Stimulated activated CD8-positive, alpha-beta memory T cell treated with anti-CD3 and anti-CD28 coated beads, Interleukin-15, amount 100 ng/mL, for 1 hour (primary cell): ENCODE measurements around the gene NOTCH1.

Experiments used
- DNase-seq: peaks from one replicate; pipeline ENCODE4 v3.0.0-alpha.2; 2020; ENCODE audit warnings: low read depth

The NOTCH1 gene

DNA sequence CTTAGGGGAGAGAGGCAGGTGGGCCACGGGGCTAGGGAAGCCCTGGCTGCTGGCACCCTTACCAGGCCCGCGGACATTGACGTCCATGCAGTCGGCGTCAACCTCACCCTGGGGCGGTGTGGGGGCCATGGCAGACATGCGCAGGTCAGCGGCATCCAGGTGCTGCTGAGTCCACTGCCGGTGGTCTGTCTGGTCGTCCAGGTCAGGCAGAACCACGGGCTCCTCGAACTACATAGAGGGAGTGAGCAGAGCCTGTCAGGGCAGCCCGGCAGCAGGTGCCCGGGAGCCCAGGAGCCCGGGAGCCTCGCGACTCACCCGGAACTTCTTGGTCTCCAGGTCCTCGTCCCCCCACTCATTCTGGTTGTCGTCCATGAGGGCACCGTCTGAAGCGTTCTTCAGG lies 44.2 kb downstream of the NOTCH1 start:
- no peak for DNase-seq

DNA sequence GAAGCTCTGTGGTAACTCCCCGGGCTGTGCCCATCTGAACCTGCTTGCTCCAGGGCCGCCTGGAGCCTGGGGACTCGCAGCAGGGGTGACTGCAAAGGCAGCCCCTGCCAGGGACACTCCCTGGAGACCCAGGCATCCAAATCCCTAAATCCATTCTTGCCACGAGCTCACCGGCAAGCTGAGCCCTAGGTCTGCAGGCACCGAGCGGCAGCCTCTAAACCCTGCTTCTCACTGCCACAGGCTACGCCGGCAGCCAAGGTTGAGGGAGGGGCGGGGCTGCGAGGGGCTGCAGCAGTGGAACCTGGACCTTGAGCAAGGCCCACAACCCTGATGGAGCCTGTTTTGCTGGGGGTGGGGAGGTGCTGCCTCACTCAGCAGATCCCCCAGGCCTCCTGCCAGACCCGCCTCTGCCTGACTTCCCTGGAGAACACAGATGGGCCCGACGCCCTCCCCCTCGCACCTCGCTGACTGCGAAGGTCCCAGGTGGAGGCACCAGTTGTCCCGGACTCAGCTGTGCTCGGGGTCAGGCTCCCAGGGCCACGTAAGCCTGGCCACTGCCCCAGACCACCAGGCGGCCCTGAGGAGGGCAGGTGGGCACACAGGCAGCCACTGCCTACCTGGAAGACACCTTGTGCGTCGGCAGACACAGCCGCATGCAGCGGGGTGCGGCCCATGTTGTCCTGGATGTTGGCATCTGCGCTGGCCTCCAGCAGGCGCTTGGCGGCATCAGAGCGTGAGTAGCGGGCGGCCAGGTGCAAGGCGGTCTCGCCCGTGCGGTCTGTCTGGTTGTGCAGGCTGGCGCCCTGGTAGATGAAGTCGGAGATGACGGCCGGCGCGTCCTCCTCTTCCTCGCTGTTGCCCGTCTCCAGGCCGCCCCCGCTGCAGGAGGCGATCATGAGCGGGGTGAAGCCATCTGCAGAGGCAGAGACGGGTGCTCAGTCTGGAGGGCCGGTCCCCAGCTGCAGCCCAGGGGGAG lies 45.6 kb downstream of the NOTCH1 start:
- no peak for DNase-seq

DNA sequence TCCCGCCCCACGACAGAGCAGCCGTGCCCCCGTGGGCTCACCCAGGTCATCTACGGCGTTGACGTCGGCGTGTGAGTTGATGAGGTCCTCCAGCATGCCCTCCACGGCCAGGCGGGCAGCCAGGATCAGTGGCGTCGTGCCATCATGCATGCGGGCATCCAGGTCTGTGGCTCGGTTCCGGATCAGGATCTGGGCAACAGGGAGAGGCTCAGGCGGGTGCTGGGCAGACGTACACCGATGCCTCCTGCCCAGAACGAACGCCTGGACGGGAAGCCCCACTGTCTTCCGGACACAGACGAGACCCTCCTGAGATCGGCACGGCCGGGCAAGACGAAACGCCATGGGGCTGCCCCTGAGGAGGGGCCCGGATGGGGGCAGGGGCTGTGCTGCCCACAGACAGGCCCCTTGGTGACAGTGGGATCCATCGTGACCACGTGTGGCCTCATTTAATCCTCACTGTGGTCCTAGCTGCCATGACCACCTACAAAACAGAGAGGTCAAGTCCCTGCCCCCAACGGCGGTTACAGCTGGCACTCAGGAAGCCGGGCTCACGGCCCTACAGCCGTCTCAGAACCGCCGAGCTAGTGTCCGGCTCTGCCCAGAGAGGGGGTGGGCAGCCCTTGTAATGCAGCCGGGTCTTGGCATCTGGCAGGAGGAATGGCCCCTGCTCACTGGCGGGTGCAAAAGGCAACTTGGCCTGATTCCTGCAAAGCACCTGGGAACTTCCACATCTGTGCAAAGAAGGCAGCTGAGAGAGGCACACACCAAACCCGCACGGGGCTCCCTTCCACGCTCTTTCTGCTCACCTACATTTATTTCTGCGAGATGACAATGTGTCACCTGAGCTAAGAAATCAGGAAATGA lies 46.5 kb downstream of the NOTCH1 start:
- DNase-seq = no peak

DNA sequence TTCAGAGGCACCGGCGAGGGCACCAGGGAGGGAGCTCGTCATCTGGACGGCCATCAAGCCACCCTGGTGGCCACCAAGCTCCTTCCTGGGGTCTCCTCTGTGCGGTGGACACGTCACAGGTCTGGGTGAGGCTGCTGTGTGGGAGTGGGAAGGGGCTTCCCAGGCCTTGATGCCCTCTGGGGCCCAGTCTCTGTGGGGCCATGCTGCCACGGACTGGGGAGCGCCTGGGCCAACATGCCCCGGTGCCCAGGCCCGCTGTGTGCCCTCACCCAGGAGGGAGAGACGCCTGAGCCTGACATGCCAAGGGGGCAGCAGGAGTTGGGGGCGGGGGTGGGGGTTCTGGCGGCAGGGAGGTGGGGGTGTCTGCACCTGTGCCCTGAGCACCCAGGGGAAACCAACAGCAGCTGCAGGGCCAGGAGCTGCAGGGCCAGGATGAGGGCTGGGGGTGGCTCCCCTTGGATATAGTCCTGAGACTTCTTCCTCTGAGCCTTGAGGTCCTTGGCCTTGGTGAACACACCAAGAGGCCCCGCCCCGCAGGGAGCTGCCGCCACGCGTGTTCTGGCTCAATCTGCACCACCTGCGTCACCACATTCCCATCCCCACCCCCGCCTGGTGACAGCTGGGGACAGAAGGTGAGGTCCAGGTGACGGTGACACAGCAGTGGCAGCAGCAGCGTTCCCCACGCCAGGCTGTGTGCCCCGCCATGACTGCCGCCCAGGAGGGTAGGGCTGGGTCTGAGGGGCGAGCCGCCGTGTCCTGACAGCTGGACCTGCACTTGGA lies 47.7 kb downstream of the NOTCH1 start:
- DNase-seq = no peak

DNA sequence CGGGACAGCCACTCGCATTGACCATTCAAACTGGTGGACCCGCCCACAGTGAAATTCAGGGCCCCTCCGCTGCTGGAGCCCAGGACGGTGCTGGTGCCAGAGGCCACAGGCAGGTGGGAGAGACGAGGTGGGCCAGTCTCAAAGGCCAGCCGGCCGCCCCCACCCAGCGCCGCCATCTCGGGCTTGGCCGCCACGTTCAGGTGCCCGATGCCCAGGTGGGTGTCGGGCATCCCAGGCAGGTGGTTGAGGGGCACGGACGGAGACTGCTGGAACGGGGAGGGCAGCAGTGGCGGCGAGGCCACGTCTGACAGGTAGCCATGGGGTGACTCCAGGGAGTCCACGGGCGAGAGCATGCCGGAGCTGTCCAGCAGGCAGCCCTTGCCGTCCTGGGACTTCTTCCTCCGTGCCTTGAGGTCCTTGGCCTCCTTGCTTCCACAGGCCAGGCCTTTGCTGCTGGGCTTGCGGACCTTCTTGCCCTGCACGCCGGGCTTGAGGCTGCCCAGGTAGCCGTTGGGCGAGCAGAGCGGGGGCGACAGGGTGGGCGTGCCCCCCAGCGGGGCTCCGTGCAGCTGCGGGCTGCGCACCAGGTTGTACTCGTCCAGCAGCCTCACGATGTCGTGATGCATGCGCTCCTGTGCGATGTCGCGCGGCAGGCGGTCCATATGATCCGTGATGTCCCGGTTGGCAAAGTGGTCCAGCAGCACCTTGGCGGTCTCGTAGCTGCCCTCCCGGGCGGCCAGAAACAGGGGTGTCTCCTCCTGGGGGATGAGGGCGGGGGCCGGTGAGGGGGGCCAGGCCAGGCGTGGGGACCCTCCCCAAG lies 48.8 kb downstream of the NOTCH1 start:
- DNase-seq = no peak

DNA sequence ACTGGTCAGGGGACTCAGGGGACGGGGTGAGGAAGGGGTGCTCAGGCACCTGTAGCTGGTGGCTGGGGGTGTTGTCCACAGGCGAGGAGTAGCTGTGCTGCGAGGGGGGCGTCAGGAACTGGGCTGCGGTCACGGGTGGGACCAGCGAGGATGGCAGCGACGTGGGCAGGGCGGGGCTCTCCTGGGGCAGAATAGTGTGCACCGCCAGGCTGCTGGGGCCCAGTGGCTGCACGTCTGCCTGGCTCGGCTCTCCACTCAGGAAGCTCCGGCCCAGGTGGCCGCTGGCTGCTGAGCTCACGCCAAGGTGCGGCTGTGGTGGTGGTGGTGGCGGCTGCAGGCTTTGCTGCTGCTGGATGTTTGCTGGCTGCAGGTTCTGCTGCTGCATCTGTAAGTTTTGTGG lies 49.7 kb downstream of the NOTCH1 start:
- DNase-seq = no peak

DNA sequence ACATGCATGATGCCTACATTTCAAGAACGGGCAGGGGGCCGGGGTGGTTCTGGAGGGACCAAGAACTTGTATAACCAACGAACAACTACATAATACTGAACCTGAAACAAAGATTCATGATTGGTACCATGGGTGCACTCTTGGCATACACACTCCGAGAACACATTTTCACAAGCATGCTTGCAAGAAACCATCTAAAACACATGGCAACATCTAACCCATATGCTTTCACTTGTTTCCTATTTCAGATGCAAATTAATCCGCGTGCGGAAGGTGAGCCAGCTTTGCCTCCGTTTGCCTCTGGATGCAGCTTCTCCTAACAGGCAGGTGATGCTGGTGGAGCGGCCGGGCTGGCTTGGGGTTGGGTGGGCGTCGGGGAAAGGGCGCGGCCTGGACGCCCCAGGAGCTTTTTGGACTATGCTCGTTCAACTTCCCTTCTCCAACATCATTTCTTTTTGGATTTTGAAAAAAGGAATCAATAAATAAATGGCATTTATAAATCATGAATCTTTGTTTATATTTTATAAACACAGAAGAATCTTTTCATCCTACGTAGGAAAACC lies 50.5 kb downstream of the NOTCH1 start:
- no peak for DNase-seq

DNA sequence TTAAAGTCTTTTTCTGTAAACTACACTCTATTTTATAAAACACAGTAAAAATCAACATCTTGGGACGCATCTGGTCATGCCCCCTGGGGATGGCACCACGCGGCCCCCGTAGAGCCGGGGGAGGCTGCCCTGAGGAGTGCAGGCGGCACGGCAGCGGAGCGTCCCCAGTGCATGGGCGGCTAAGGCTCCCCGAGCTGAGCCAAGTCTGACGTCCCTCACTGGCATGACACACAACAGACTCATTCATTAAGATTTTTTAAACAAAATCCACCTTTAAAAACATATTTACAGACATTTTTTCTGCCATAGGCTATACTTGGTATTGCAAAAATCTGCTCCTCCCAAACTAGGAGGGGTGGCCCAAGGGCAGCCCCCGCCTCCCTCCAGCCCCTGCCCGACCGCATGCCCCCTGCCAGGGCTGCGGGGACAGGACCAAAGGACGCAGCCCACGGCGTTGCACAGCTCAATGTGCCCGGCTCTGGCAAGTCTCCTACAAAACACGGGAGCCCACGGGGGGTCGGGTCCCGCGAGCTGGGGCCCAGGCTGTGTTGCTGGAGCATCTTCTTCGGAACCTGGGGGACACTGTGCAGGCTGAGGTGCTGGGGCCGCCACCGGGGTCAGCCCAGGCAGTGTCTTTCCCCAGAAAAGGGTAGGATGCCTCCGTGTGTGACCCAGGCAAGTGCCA lies 51.2 kb downstream of the NOTCH1 start:
- DNase-seq = no peak

DNA sequence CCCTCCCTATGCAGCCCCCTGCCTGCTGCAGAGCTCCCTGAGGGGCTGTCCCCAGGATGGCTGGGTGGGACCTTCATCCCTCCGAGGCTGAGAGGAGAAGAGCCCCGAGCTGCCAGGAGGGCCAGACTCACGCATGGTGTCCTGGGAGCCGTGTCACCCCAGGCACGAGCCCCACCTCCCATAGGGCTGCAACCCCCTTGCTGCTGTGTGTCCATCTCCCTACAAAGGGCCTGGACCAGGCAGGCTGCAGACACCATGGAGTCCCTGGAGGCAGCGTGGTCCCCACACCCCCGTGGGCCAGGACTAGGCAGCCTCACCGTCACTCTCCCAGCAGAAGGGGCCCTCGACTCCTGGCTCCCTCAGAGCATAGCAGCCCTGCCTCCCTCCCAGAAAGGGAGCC lies 51.8 kb downstream of the NOTCH1 start:
- DNase-seq = no peak

DNA sequence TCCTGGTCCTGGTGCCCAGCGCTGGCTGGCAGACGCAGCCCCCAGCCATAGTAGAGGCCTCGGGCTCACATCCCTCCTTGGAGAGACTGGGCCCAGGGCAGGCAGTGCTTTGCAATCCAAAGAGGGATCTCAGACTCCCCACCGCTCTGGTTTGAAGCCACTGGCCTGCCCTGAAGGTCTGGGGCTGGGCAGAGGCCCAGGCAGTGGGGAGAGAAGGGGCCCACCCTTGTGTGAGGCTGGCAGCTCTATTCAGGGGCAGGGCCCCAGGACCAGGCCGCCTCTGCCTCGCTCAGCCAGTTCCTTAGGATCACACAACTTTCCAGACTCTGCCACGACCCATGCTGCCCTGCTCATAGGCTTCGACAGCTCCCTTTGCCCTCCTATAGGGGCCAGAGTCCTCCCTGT lies 52.3 kb downstream of the NOTCH1 start:
- DNase-seq = no peak

DNA sequence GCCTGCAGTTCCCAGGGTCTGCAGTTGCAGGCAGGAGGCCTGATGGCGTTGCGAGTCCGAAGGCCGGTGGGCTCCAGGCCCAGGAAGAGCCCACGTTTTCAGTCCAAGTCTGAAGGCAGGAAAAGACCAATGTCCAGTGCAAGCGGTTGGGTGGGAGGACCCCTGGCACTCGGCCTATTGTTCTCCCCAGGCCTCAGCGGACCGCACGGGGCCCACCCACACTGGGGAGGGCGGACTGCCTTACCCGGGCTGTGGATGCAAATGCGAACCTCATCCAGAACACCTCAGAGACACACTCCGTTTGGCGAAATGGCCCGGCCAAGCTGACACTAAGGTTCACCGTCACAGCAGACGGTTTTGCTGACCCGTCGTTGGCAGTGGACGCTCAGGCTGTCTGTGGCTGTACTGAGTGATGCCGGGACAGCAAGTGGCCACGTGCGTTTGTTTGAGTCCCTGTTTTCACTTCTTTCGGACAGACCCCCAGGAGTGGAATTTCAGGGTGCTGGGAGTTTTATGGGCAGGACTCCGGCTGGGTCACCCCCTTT lies 52.8 kb downstream of the NOTCH1 start:
- DNase-seq = no peak

DNA sequence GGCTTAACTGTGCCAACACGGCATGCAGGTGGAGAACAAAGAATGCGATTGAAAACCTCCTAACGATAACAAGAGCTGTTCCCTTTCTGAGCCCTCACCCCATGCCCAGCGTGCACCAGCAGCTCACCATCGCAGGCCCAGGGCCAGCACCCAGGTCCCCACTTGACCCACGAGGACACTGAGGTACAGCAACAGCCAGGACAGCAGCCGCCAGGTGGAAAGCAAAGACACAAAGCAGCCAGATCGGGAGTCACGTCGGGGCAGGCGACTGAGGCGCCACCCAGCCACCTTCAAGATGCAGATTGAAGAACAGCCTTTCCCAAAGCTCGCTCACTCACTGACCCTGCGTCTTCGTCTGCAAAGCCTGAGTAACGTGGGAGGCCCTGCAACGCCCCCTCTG lies 56.1 kb downstream of the NOTCH1 start:
- DNase-seq = no peak

DNA sequence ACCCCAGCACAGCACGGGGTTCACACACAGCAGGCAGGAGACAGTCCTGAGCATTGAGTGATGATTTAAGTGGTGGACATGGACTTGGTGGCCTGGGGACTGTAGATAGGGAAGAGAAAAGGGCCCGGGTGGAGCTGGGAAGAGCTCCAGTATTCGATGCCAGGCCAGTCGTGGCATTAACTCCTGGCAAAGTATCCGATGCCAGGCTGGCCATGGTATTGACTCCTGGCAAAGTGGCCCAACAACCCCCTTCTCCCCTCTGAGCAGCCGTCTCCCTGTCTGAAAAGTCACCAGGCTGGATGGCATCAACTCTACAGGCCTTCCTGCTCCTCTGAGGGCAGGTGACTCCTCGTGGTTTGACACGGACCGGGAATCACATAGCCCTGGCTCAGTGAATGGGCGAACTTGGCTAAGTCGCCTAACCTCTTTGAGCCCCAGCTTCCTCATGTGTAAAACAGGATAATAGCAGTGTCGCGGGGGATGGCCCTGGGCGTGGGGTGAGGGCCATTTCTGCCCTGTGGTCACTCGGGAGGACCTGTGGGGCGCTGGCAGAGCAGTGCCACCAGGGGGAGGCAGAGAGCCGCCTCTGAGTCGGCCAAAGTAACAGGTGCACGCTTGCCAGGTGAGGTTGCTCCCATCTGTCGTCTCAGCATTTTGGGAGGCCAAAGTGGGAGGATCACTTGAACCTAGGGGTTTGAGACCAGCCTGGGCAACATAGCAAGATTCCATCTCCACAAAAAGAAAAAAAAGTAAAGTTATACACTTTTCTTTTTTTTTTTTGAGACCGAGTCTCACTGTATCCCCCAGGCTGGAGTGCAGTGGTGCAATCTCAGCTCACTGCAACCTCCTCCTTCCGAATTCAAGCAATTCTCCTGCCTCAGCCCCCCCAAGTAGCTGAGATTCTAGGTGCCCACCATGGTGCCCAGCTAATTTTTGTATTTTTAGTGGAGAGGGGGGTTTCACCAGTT lies 57.3 kb downstream of the NOTCH1 start:
- DNase-seq = peak; percentile 61

DNA sequence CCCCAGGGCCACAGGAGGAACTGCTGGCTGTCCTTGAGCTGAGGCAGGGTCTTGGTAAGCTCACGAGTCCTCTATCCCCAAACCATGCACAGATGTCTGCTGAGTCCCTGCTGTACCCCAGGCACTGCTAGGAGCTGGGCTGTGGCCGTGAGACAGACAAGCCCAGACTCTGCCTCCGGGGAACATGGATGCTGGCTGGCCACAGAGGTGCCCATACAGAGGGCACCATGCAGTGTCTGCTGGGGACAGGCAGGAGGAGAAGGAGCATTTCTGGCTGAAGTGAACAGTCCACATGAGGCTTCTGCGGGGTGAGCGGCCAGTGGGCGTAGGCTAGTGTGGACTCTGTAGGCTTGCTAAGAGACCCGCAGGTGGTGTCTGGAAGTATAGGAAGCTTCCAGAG lies 58.2 kb downstream of the NOTCH1 start:
- DNase-seq = no peak

DNA sequence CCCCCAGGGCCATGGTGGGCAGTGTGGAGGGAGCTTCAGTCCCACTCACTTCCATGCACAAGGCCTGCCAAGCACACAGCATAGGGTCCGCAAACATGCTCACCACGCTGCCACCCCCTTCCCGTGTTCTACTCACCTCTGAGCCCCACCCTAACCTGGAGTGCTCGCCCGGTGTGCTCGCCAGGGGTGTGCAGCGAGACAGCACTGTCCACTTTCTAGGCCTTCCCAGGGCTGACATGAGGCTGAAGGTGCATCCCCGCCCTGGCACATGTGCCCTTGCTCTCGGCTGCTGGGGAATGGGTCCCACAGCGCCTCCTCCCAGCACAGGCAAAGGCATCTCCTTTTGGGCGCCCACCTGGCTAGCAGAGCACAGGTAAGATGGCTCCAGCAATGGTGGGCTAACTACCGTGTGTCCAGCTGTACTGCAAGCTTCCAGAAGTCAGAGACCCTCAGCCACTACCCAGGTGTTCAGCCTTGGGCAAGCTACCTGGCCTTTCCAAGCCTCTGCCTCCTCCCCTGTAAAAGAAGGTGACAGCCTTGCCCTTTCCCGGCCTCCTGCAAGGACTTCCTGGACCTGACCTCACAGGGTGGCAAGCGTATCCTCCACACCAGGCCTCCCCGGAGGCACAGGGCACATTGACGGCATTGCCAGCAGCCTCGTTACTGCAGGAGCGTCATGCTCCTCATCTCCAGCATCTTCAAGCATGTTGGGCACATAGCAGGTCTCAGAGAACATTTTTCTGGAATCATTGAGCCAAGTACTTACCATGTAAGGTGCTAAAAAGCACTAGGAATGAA lies 58.8 kb downstream of the NOTCH1 start:
- no peak for DNase-seq

DNA sequence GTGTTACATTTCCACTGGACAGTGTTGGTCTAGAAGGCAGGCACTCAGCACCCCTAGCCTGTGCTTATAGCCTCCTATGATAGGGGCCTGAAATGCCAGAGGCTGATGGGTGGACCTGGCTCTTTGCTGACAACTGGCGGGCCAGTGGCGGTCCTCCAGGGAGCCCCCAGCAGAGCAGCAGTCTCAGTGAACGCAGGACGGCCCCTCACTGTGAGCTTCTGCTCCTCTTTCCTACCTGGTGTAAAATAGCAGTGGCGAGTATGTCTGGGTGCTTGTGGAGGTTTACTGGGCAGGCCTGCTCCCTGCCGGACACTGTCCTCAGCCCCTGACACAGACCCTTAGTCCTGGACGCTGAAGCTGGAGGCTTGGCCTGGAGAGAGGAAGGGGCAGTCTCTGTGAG lies 59.7 kb downstream of the NOTCH1 start:
- DNase-seq = no peak

DNA sequence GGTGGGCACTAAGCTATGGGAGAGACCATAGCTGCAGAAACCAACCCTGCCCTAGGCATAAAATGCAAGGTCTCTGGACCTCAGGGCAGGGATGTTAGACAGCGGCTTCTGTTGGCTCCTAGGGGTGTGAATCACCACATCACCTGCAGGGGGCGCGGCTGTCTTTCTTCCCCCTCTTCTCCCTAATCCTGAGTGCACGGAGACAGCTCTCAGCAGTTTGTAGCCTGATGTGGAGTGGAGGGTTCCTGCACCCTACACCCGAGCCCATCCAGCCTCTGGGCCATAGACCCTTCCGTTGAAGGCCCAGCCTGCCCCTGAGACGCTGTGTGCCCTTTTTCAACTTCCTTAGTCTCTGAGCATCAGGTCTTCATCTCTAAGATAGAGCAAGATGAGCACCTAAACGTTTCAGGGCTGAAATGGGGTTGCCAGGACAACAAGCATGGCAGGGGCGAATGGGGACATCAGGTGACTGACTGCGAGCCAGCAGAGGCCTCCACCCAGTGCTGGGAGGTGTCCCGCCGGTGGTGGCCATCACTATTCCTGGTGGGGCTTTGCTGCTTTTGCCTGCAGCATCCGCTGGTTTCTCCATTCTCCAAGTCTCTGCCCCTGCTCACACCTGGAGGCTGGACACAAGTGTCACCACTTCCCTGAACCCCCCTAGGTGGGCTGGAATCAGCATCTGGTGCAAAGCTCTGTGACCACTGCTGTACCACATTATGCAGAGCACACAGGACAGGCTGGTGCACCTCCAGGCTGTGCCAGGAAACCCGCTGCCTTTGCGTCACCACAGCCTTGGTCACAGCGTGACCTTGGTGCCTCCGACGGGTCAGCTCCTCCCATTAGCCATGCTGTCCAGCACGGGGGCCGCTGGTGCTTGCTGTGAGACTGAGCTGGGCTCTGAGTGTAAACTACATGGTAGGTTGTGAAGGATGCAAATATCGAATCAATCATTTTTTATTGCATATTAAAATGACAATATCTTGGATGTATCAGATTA lies 60.5 kb downstream of the NOTCH1 start:
- DNase-seq = peak; percentile 71
